Heart left ventricle (tissue), 16 donors: ENCODE data around the gene FABP2. TPM values are rescaled to one million over a fixed set of nuclear protein-coding genes. Genes with fewer than 3 reads are reported as not detected.
"Not testable (repeated sequence)": the region's sequence is repeated elsewhere in the genome, so short reads cannot be mapped to it uniquely, and the experiment has no call there.

Experiments
- ATAC-seq, 4 donors: fragments of 200-7000 bp; cut with Tn5 transposase; one replicate each; pipeline ENCODE4 v1.9.1; 2020 to 2022; ENCODE audit warnings: moderate library complexity in 4 of 4, mild to moderate bottlenecking in 3 of 4, moderate number of reproducible peaks in 1 of 4
- DNase-seq, 5 donors: peaks; one replicate each; pipeline ENCODE4 v3.0.0-alpha.2; 2020
- H3K27ac ChIP-seq, 12 donors: fragments of 200-600 bp; sonication (generic) in 4 of 12; one replicate each; pipeline versions ENCODE4 v1.5.0 to v1.8.0; 2016 to 2022; ENCODE audit warnings: mild to moderate bottlenecking in 2 of 12
- H3K27me3 ChIP-seq, 9 donors: fragments of 200-600 bp; sonication (generic) in 2 of 9; one replicate each; pipeline versions ENCODE4 v1.5.1 to v1.8.0; 2016 to 2022; ENCODE audit warnings: mild to moderate bottlenecking in 3 of 9
- H3K36me3 ChIP-seq, 9 donors: fragments of 200-600 bp; sonication (generic) in 2 of 9; one replicate each; pipeline versions ENCODE4 v1.5.0 to v1.8.0; 2018 to 2022; ENCODE audit warnings: mild to moderate bottlenecking in 2 of 9
- H3K4me1 ChIP-seq, 12 donors: fragments of 200-600 bp; sonication (generic) in 4 of 12; one replicate each; pipeline versions ENCODE4 v1.5.0 to v1.8.0; 2016 to 2022; ENCODE audit warnings: mild to moderate bottlenecking in 3 of 12
- H3K4me3 ChIP-seq, 12 donors: fragments of 200-600 bp; sonication (generic) in 4 of 12; one replicate each; pipeline versions ENCODE4 v1.5.0 to v1.8.0; 2017 to 2022; ENCODE audit warnings: mild to moderate bottlenecking in 9 of 12, moderate library complexity in 4 of 12
- H3K9me3 ChIP-seq, 12 donors: fragments of 200-600 bp; sonication (generic) in 4 of 12; one replicate each; pipeline versions ENCODE4 v1.5.0 to v1.8.0; 2016 to 2022; ENCODE audit warnings: mild to moderate bottlenecking in 1 of 12
- POLR2A ChIP-seq, 2 donors: fragments of 450-650 bp; IDR thresholded peaks; one replicate each; pipeline ENCODE4 v1.6.1; 2017; ENCODE audit warnings: antibody characterized with exemption in 2 of 2, mild to moderate bottlenecking in 2 of 2, moderate library complexity in 2 of 2
- WGBS, 4 donors: extraction: QIAGEN DNeasy Blood & Tissue Kit in 2 of 4; methylation state at CpG; one replicate each; pipeline versions ENCODE4 v1.1.5 to v1.1.7; 2013 to 2018; 5-methylcytosine and 5-hydroxymethylcytosine counted together
- intact Hi-C, 10 donors: fragments of 100-400 bp; cut with DNase I; formaldehyde crosslinking; loops; one replicate each; pipeline versions ENCODE4 v1.11.1 to v1.14.2; 2022
- long read RNA-seq, 3 donors: library from polyadenylated mRNA; unstranded; transcript quantifications; one replicate each; pipeline ENCODE4 v2.0.0, GENCODE V29; 2020 to 2021
- polyA plus RNA-seq, 2 donors: library from polyadenylated mRNA; stranded (reverse); fragments of 200-250 nt; gene quantifications; one replicate each; pipeline ENCODE4 v1.2.3, GENCODE V29; 2013
- total RNA-seq, 9 donors: library from RNA; depleted of rRNA in 2 of 9; stranded (reverse); fragments of >200 nt in 2 of 9; fragmentation: NEBNext Ultra II Directional in 3 of 9; extraction: Animal tissue kit (Norgen Biotek cat#: 25700) in 3 of 9; gene quantifications; one replicate each; pipeline versions ENCODE4 v1.1.0 to v1.2.4, GENCODE V29; 2016 to 2023
- TF ChIP-seq, protein P1 (sequence below), 12 donors: fragments of 200-600 bp; sonication (generic) in 4 of 12; IDR thresholded peaks; one replicate each; pipeline versions ENCODE4 v1.5.0 to v1.8.0; 2018 to 2022; ENCODE audit warnings: antibody characterized with exemption in 12 of 12, mild to moderate bottlenecking in 5 of 12
- donor health status: ischemic (EF 13 %, LVEDD 7.1; RV severe dilation, severe dysfunction).
- donor health status: healthy with polysubstance abuse.
- donor health status: DM: no; HTN: yes; CAD: no.
- donor health status: DM: no; HTN: no; CAD: no.
- donor health status: ischemic (EF 25% LVEDD 6.9; RV normal size, moderate dysfunction).
- donor health status: ischemic (EF 25% LVEDD 5.7; RV mildly dilated, moderate dysfunction).
- donor health status: healthy.
- donor health status: DM: yes; HTN: yes; CAD: no.
- donor health status: ischemic (EF 35%, LVEDD 5.7; RV mildly dilated, moderate dysfunction).
- donor health status: nonischemic (EF 11% LVEDD 7.7; RV severe dilation, severe dysfunction).
- donor health status: DM: yes; HTN: yes; CAD: no.
- donor health status: PGD.
- donor health status: ischemic (EF 29% LVEDD 5.4; RV normal size, mild dysfunction).
- donor health status: nonischemic (EF 23%, LVEDD 6.1; RV moderate dilation, normal function).

FABP2 gene
- total RNA-seq (1 to 10 TPM in 2 of 9 donors, under 1 TPM in 1, not detected in 6; 0.15 to 2.9 (median 2.5) TPM), polyA plus RNA-seq (1 to 10 TPM in 1 of 2 donors, not detected in 1; 1.1 TPM)
- long read RNA-seq, donor 1, result 0 reads
- long read RNA-seq, donor 2, result 0 reads
- long read RNA-seq, donor 3, result 0 reads

GRCh38 chr4:119321921-119322687, at the start of gene FABP2:
Gene FABP2, minus strand, starts transcription at chr4:119322138. Its CDS starts 36 bp downstream, at chr4:119322102.
- TF ChIP-seq, protein P1, sequence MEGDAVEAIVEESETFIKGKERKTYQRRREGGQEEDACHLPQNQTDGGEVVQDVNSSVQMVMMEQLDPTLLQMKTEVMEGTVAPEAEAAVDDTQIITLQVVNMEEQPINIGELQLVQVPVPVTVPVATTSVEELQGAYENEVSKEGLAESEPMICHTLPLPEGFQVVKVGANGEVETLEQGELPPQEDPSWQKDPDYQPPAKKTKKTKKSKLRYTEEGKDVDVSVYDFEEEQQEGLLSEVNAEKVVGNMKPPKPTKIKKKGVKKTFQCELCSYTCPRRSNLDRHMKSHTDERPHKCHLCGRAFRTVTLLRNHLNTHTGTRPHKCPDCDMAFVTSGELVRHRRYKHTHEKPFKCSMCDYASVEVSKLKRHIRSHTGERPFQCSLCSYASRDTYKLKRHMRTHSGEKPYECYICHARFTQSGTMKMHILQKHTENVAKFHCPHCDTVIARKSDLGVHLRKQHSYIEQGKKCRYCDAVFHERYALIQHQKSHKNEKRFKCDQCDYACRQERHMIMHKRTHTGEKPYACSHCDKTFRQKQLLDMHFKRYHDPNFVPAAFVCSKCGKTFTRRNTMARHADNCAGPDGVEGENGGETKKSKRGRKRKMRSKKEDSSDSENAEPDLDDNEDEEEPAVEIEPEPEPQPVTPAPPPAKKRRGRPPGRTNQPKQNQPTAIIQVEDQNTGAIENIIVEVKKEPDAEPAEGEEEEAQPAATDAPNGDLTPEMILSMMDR (IDR thresholded peaks at IDR 0.05), result no peak
- no peak for TF ChIP-seq POLR2A (IDR thresholded peaks at IDR 0.05)
- DNase-seq (no peak), ATAC-seq (no peak)
- Histone ChIP-seq H3K27ac (no peak within 1 kb of the TSS), H3K27me3 (no peaks in the 10 kb centered on the region), H3K4me1 (no peaks in the 10 kb centered on the region), H3K36me3 (no peaks in the 10 kb centered on the region), H3K9me3 (no peaks in the 10 kb centered on the region), H3K4me3 (no peak within 1 kb of the TSS)
- intact Hi-C loops, result no loop called here
- 82 to 89% (median 84%) methylated on average over 6 of the region's 6 CpGs for whole genome bisulfite sequencing, 4 donors

DNA sequence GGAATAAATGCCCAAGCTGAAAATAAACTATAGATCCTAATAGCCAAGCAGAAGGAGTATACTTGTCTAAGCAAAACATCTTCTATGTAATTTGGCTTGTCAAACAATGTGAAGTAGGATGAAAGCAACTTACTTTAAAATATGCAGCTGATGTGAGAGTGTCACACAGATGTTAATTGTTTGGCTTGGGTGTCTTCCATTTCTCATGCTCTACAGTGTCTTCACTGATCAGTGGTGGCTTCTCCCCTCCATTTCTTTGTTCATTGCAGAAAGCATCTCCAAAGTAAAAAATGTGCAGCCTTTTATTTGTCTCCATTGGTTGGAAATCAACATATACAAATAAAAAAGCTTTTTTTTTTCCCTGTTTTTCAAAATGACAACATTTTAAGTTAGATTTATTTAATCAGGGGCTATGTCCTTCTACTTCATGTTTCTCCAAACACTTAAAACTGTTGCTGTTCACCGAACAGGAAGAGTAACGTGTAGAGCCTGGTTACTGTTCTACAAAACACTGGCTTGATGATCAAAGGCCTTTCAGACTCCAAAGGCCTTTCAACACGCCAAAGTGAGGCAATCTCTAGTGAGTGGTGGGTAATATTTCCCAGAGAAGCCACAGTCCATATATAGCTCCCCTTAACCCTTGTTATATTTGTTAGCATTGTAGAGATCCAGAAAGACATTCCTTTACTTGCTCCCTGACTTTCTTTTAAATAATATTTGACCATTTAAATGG, 49.2 kb upstream of the FABP2 start:
- not testable (repeated sequence) for H3K36me3 ChIP-seq, H3K9me3 ChIP-seq, H3K27me3 ChIP-seq, DNase-seq, H3K4me1 ChIP-seq
- H3K27ac ChIP-seq, result peak overlapping the region in 8 of 12 donors; percentile 20 to 73 (median 44)
- peak; percentile 85 to 92 (median 88) for ATAC-seq
- WGBS, 4 donors, result 21 to 45% (median 33%) methylated on average over 3 of the region's 3 CpGs
- intact Hi-C loops, result loop anchor here in 2 of 10 donors (5.0 to 10.0 kb wide), 2 partner anchors 54 to 56 kb away; no protein-coding TSS in a partner anchor
- H3K4me3 ChIP-seq, result peak overlapping the region in 4 of 12 donors; percentile 0 to 43 (median 18)

GRCh38 chr4:119370392-119370791, 48.5 kb upstream of the FABP2 start:
- intact Hi-C loops, result loop anchor here in 2 of 10 donors (5.0 to 10.0 kb wide), 2 partner anchors 53 to 56 kb away; no protein-coding TSS in a partner anchor
- not testable (repeated sequence) for H3K36me3 ChIP-seq, H3K27me3 ChIP-seq, H3K4me1 ChIP-seq, H3K9me3 ChIP-seq
- ATAC-seq, result peak; percentile 36 to 78 (median 60)
- H3K4me3 ChIP-seq, result peak overlapping the region in 4 of 12 donors; percentile 0 to 43 (median 18)
- 18 to 26% (median 20%) methylated on average over 5 of the region's 5 CpGs for WGBS, 4 donors
- H3K27ac ChIP-seq, result peak overlapping the region in 6 of 12 donors; percentile 20 to 73 (median 54)
- DNase-seq, result peak in 2 of 5 donors; percentile 7 to 27

DNA sequence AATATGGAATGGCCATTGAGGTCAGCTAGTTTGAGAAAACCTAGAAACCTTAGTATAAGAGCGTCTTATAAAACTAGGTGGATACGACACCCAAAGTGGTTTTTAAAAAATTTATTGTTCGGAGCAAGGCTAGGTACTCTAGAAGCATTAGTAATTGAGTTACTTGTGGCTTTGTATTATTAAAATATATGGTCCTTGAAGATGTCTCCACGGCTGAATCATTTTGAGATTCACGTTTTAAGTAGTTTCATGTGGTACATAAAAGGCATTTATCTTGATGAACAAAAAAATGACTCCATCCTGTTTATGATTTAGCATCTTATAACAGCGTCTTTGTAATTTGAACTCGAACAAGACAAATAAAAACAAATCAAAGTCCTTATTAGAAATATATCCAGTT, 44.9 kb upstream of the FABP2 start:
- ATAC-seq, H3K27me3 ChIP-seq, H3K36me3 ChIP-seq, intact Hi-C loops, H3K9me3 ChIP-seq, DNase-seq, H3K27ac ChIP-seq, H3K4me3 ChIP-seq: not testable (repeated sequence)
- WGBS, 4 donors, result 69 to 78% (median 76%) methylated on average over 7 of the region's 7 CpGs
- peaks cover 0 to 13% (median 0%) of the 10 kb centered on the region in 12 donors for H3K4me1 ChIP-seq

- H3K27me3 ChIP-seq, H3K36me3 ChIP-seq, intact Hi-C loops, H3K27ac ChIP-seq, H3K9me3 ChIP-seq, ATAC-seq, H3K4me3 ChIP-seq, DNase-seq, H3K4me1 ChIP-seq: not testable (repeated sequence)
- WGBS, 4 donors, result 88 to 90% (median 88%) methylated on average over 1 of the region's 1 CpG
Measured at GRCh38 chr4:119364203-119364602, 42.3 kb upstream of the FABP2 start.

- H3K36me3 ChIP-seq, H3K4me1 ChIP-seq, ATAC-seq, H3K9me3 ChIP-seq, DNase-seq, intact Hi-C loops, H3K27me3 ChIP-seq, H3K27ac ChIP-seq, H3K4me3 ChIP-seq: not testable (repeated sequence)
- 71 to 81% (median 78%) methylated on average over 6 of the region's 6 CpGs for WGBS, 4 donors
Measured at GRCh38 chr4:119363372-119363771, 41.4 kb upstream of the FABP2 start.

DNA sequence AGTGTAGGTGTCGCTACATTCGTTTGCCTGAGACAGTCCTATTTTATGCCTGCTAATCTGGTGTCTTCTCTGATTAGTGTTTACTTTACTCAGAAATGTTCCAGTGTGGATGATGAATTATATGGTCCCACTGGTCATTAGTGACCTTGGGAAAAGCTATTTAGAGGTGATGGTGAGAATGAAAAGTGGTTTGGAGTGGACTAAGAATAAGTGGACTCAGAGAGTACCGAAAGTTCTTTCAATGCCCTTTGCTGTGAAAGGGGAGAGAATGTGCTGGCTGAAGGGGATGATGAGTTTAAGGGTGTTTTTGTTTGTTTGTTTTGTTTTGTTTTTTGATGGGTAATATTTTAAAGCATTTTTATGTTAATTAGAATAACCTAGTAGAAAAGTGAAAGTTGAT, 40.5 kb upstream of the FABP2 start:
- H3K27me3 ChIP-seq, H3K27ac ChIP-seq, H3K36me3 ChIP-seq, H3K9me3 ChIP-seq, intact Hi-C loops, H3K4me1 ChIP-seq, H3K4me3 ChIP-seq, DNase-seq: not testable (repeated sequence)
- 55 to 65% (median 63%) methylated on average over 3 of the region's 3 CpGs for WGBS, 4 donors
- peak in 2 of 4 donors; percentile 24 to 61 for ATAC-seq

DNA sequence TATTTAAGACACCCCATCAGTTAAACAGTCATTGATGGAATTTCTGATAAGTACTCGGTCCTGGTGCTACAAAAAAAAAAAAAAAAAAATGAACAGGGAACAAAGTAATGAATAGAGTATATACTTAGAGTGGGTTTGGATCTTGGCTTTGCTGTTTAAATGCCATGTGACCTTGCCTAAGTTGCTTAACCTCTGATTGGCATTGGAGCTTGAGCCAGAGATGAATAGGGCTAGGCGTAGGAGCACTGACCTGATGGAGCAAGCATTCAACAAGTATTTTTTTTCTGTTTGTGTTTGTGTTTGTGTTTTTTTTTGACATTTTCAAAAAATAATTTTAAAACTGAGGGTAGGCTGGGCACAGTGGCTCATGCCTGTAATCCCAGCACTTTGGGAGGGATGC, 37.9 kb upstream of the FABP2 start:
- peak in 1 of 4 donors; percentile 50 for ATAC-seq

DNA sequence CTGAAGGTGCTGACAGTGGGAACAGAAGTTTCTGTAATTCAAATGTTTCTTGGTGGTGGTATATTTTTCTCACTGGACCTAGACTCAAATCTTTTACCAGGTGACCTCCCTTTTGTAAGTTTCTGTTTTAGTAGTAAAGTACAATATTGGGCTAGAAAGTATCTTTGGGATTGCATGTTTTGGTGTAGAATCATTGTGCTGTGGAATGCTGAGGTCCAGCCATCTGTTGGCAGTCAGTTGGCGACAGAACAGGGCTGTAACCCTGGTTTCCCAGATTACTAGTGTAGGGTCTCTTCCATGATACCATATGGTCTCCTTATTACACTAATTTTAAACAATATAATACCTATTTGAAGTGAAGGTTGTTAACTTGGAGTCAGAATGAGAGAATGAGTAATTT, 34.9 kb upstream of the FABP2 start:
- intact Hi-C loops, H3K4me3 ChIP-seq, H3K4me1 ChIP-seq, H3K27me3 ChIP-seq, H3K36me3 ChIP-seq, H3K27ac ChIP-seq, ATAC-seq, H3K9me3 ChIP-seq, DNase-seq: not testable (repeated sequence)
- 71 to 98% (median 85%) methylated on average over 1 of the region's 1 CpG for WGBS, 4 donors

More for the DNA sequence above, 37.9 kb upstream of the FABP2 start:
- H3K27me3 ChIP-seq, H3K9me3 ChIP-seq, intact Hi-C loops, H3K27ac ChIP-seq, H3K36me3 ChIP-seq, H3K4me3 ChIP-seq, H3K4me1 ChIP-seq, DNase-seq: not testable (repeated sequence)
- WGBS, 4 donors, result 48 to 60% (median 49%) methylated on average over 2 of the region's 2 CpGs
